Epithelial cell of alveolus of lung (primary cell): ENCODE data around the gene SLC7A6. TPM values are rescaled to one million over a fixed set of nuclear protein-coding genes. Genes with fewer than 3 reads are reported as not detected.

ENCODE experiments used
- total RNA-seq: library from RNA; depleted of rRNA; stranded (reverse); fragments of >200 nt; gene quantifications from 2 replicates; pipeline ENCODE4 v1.2.1, GENCODE V29; 2015

SLC7A6 gene
- 20.8 and 25.3 TPM in 2 replicates for total RNA-seq

GRCh38 chr16:68264128-68265077 lies at the start of gene SLC7A6:
TSS of gene SLC7A6 (plus strand) at chr16:68264526. CDS start at chr16:68274727, 10,201 bp downstream.

GRCh38 chr16:68235887-68236136 lies 28.5 kb upstream of the SLC7A6 start, which contains the start of gene ESRP2:
TSS of gene ESRP2 (minus strand) at chr16:68236127. CDS start at chr16:68236045, 82 bp downstream.

GRCh38 chr16:68244903-68245853 lies 19.1 kb upstream of the SLC7A6 start, which contains the start of gene PLA2G15:
TSS of gene PLA2G15 (plus strand) at chr16:68245373. CDS start at chr16:68245427, 54 bp downstream.

GRCh38 chr16:68310774-68311511 lies 46.6 kb downstream of the SLC7A6 start, which contains the start of the genes PRMT7 and SLC7A6OS:
TSS of gene PRMT7 (plus strand) at chr16:68311019. CDS start at chr16:68315980, 4,961 bp downstream.
TSS of gene SLC7A6OS (minus strand) at chr16:68310946. CDS start at chr16:68310926, 20 bp downstream.

Other genes starting within 250 kb of the SLC7A6 start
- gene DPEP2NB, start 248.6 kb upstream of the SLC7A6 start, total RNA-seq, result not detected in 2 replicates
- gene DDX28, start 241.3 kb upstream of the SLC7A6 start, total RNA-seq, result 9.1 and 9.9 TPM in 2 replicates
- 13.7 and 16.3 TPM in 2 replicates for gene DUS2, start 241.2 kb upstream of the SLC7A6 start, total RNA-seq
- gene NFATC3, start 179.2 kb upstream of the SLC7A6 start, total RNA-seq, result 15.5 and 26.1 TPM in 2 replicates
- 0.52 TPM in 1 of 2 replicates, not detected in the other for gene ESRP2, start 28.4 kb upstream of the SLC7A6 start, total RNA-seq
- 14.5 and 21.7 TPM in 2 replicates for gene PLA2G15, start 19.2 kb upstream of the SLC7A6 start, total RNA-seq
- gene SLC7A6OS, start 46.4 kb downstream of the SLC7A6 start, total RNA-seq, result 9.2 and 12.8 TPM in 2 replicates
- gene PRMT7, start 46.5 kb downstream of the SLC7A6 start, total RNA-seq, result 28.8 and 36.7 TPM in 2 replicates
- gene SMPD3, start 184.0 kb downstream of the SLC7A6 start, total RNA-seq, result 0.16 TPM in 1 of 2 replicates, not detected in the other